ENCODE measurements around the gene TNFSF4. TPM values are rescaled to one million over a fixed set of nuclear protein-coding genes. Genes with fewer than 3 reads are reported as not detected.

The TNFSF4 gene
- total and polyA plus RNA-seq, 2 of the 13 experiments (the other 11 are each of a cell fraction or from before 2014, with no cell fraction given) = 2.4 to 7.9 TPM

- no peak for TF ChIP-seq ZNF674 (CRISPR knock-in tag; IDR thresholded peaks at IDR 0.05; ENCODE audit: low read depth)
- peak; percentile 90 for TF ChIP-seq GATAD2A (CRISPR knock-in tag; IDR thresholded peaks at IDR 0.05)
- no peak for TF ChIP-seq SOX13 (IDR thresholded peaks at IDR 0.05)
- TF ChIP-seq SOX13 (CRISPR knock-in tag; conservative IDR thresholded peaks at IDR 0.05 in 1 of 2, IDR thresholded peaks at IDR 0.05 in 1 of 2) = peak in 1 of 2 experiments; percentile 64; a peak in 2 of 4 replicates
- no peak for TF ChIP-seq ZNF136 (CRISPR knock-in tag; IDR thresholded peaks at IDR 0.05; ENCODE audit: low read depth)
- TF ChIP-seq ZNF274 (CRISPR knock-in tag; IDR thresholded peaks at IDR 0.05) = no peak
- TF ChIP-seq, protein P1, sequence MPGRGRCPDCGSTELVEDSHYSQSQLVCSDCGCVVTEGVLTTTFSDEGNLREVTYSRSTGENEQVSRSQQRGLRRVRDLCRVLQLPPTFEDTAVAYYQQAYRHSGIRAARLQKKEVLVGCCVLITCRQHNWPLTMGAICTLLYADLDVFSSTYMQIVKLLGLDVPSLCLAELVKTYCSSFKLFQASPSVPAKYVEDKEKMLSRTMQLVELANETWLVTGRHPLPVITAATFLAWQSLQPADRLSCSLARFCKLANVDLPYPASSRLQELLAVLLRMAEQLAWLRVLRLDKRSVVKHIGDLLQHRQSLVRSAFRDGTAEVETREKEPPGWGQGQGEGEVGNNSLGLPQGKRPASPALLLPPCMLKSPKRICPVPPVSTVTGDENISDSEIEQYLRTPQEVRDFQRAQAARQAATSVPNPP (CRISPR knock-in tag; IDR thresholded peaks at IDR 0.05) = no peak
- TF ChIP-seq, protein P2, sequence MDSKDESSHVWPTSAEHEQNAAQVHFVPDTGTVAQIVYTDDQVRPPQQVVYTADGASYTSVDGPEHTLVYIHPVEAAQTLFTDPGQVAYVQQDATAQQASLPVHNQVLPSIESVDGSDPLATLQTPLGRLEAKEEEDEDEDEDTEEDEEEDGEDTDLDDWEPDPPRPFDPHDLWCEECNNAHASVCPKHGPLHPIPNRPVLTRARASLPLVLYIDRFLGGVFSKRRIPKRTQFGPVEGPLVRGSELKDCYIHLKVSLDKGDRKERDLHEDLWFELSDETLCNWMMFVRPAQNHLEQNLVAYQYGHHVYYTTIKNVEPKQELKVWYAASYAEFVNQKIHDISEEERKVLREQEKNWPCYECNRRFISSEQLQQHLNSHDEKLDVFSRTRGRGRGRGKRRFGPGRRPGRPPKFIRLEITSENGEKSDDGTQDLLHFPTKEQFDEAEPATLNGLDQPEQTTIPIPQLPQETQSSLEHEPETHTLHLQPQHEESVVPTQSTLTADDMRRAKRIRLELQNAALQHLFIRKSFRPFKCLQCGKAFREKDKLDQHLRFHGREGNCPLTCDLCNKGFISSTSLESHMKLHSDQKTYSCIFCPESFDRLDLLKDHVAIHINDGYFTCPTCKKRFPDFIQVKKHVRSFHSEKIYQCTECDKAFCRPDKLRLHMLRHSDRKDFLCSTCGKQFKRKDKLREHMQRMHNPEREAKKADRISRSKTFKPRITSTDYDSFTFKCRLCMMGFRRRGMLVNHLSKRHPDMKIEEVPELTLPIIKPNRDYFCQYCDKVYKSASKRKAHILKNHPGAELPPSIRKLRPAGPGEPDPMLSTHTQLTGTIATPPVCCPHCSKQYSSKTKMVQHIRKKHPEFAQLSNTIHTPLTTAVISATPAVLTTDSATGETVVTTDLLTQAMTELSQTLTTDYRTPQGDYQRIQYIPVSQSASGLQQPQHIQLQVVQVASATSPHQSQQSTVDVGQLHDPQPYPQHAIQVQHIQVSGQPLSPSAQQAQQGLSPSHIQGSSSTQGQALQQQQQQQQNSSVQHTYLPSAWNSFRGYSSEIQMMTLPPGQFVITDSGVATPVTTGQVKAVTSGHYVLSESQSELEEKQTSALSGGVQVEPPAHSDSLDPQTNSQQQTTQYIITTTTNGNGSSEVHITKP (CRISPR knock-in tag; IDR thresholded peaks at IDR 0.05; ENCODE audit: low read depth) = no peak
- TF ChIP-seq ZNF484 (CRISPR knock-in tag; IDR thresholded peaks at IDR 0.05; ENCODE audit: borderline replicate concordance, low read depth) = no peak
- no peak for TF ChIP-seq PPARG (CRISPR knock-in tag; conservative IDR thresholded peaks at IDR 0.05)
- 0 out of 2 replicates have a peak, but pooled peaks have one; percentile 48 for TF ChIP-seq KLF15 (CRISPR knock-in tag; IDR thresholded peaks at IDR 0.05; ENCODE audit: borderline replicate concordance)
- TF ChIP-seq ZFP90 (CRISPR knock-in tag; IDR thresholded peaks at IDR 0.05; ENCODE audit: borderline replicate concordance) = no peak
- TF ChIP-seq, protein P3, sequence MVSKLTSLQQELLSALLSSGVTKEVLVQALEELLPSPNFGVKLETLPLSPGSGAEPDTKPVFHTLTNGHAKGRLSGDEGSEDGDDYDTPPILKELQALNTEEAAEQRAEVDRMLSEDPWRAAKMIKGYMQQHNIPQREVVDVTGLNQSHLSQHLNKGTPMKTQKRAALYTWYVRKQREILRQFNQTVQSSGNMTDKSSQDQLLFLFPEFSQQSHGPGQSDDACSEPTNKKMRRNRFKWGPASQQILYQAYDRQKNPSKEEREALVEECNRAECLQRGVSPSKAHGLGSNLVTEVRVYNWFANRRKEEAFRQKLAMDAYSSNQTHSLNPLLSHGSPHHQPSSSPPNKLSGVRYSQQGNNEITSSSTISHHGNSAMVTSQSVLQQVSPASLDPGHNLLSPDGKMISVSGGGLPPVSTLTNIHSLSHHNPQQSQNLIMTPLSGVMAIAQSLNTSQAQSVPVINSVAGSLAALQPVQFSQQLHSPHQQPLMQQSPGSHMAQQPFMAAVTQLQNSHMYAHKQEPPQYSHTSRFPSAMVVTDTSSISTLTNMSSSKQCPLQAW (CRISPR knock-in tag; IDR thresholded peaks at IDR 0.05) = peak; percentile 34; the same call in 1 of the 2 replicates
- no peak for TF ChIP-seq ZNF138 (CRISPR knock-in tag; IDR thresholded peaks at IDR 0.05; ENCODE audit: low read depth)
- no peak for TF ChIP-seq RBM39 (IDR thresholded peaks at IDR 0.05; ENCODE audit: low read depth, low read length, poor library complexity, severe bottlenecking)
- no peak for TF ChIP-seq CEBPZ (IDR thresholded peaks at IDR 0.05; ENCODE audit: low read length)
- no peak for TF ChIP-seq CHD4 (IDR thresholded peaks at IDR 0.05; ENCODE audit: borderline replicate concordance, low read length)
- TF ChIP-seq ZNF670 (CRISPR knock-in tag; IDR thresholded peaks at IDR 0.05; ENCODE audit: borderline replicate concordance) = peak; percentile 86; the same call in 1 of the 2 replicates
- TF ChIP-seq ZNF282 (IDR thresholded peaks at IDR 0.05; ENCODE audit: partially characterized antibody) = no peak
Measured at GRCh38 chr1:173190101-173190936, 16.8 kb downstream of the TNFSF4 start (continued).

All from HepG2 (cell line).